Esophagus (tissue), 2 donors: Measurements from ENCODE around the gene PRTN3. TPM values are rescaled to one million over a fixed set of nuclear protein-coding genes. Genes with fewer than 3 reads are reported as not detected.
"Not testable (repeated sequence)": the region's sequence is repeated elsewhere in the genome, so short reads cannot be mapped to it uniquely, and the experiment has no call there.

Experiments used
- H3K27ac ChIP-seq, 2 donors: one replicate each; pipeline ENCODE4 v1.5.1; 2013; ENCODE audit warnings: low read depth in 2 of 2, mild to moderate bottlenecking in 2 of 2, inconsistent platforms in 1 of 2, low read length in 1 of 2, moderate library complexity in 1 of 2
- H3K27me3 ChIP-seq, 2 donors: one replicate each; pipeline ENCODE4 v1.6.1; 2013; ENCODE audit warnings: low read length in 2 of 2, control low read depth in 1 of 2, mild to moderate bottlenecking in 1 of 2; ENCODE audit not compliant: insufficient read depth in 2 of 2, control insufficient read depth in 1 of 2
- H3K36me3 ChIP-seq, 2 donors: one replicate each; pipeline ENCODE4 v1.6.1; 2013; ENCODE audit warnings: low read length in 1 of 2; ENCODE audit not compliant: control insufficient read depth in 2 of 2, insufficient read depth in 2 of 2
- H3K4me1 ChIP-seq, 2 donors: one replicate each; pipeline ENCODE4 v1.6.1; 2013; ENCODE audit warnings: low read length in 1 of 2; ENCODE audit not compliant: control insufficient read depth in 2 of 2, insufficient read depth in 2 of 2
- H3K4me3 ChIP-seq, 2 donors: one replicate each; pipeline ENCODE4 v1.5.1; 2013; ENCODE audit warnings: low read length in 2 of 2, mild to moderate bottlenecking in 2 of 2, low read depth in 1 of 2, moderate library complexity in 1 of 2
- H3K9me3 ChIP-seq, 2 donors: one replicate each; pipeline ENCODE4 v1.6.1; 2013; ENCODE audit warnings: mild to moderate bottlenecking in 2 of 2, low read depth in 1 of 2, low read length in 1 of 2, moderate library complexity in 1 of 2; ENCODE audit not compliant: control insufficient read depth in 2 of 2, insufficient read depth in 1 of 2
- WGBS, 2 donors: extraction: QIAGEN DNeasy Blood & Tissue Kit; methylation state at CpG; one replicate each; pipeline ENCODE4 v1.1.7; 2013; 5-methylcytosine and 5-hydroxymethylcytosine counted together
- polyA plus RNA-seq, 2 donors: library from polyadenylated mRNA; stranded (reverse); fragments of 200-250 nt; gene quantifications; one replicate each; pipeline ENCODE4 v1.2.3, GENCODE V29; 2013
- donor health status: healthy with polysubstance abuse.
- donor health status: Bipolar disorder and iron deficiency.

PRTN3 gene
- polyA plus RNA-seq, 2 donors = not detected

- Histone ChIP-seq H3K27me3 (peaks cover 0 to 13% of the 10 kb centered on the region in 2 donors), H3K9me3 (no peaks in the 10 kb centered on the region), H3K4me3 (no peak overlapping the region), H3K4me1 (peaks cover 0 to 11% of the 10 kb centered on the region in 2 donors), H3K36me3 (no peaks in the 10 kb centered on the region), H3K27ac (no peak overlapping the region)
- WGBS, 2 donors = 62 to 74% methylated on average over 34 to 37 of the region's 37 CpGs
These were observed 5.1 kb downstream of the PRTN3 start for GRCh38 chr19:845707-846521.

DNA sequence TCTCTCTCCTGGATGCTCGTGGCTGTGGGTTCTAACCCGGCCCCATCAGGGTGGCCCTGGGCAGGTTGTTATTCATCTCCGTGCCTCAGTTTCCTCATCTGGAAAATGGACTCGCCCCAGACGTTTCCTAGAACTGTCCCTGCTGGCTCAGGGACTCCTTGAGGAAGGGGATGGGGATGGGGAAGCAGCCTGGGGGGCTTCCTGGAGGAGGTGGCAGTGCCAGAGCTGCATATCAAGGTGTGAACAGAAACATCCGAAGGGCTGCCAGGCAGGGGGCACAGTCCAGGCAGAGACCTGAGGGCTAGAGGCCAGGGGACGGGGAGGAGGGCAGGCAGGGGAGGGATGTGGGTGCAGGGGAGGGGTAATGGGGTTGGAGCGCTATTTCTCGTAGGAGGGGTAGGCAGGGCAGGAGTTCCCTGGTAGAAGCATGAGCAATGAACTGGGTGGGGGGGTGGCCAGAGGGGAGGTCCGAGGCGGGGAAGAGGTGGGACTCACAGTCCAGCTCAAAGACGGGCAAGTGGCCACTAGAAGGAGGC, 7.7 kb downstream of the PRTN3 start:
- peaks cover 0 to 14% of the 10 kb centered on the region in 2 donors for H3K27me3 ChIP-seq
- peaks cover 0 to 11% of the 10 kb centered on the region in 2 donors for H3K4me1 ChIP-seq
- H3K4me3 ChIP-seq = no peak overlapping the region
- WGBS, 2 donors = 40 to 43% methylated on average over 12 of the region's 12 CpGs
- H3K9me3 ChIP-seq = no peaks in the 10 kb centered on the region
- H3K27ac ChIP-seq = no peak overlapping the region
- H3K36me3 ChIP-seq = no peaks in the 10 kb centered on the region

DNA sequence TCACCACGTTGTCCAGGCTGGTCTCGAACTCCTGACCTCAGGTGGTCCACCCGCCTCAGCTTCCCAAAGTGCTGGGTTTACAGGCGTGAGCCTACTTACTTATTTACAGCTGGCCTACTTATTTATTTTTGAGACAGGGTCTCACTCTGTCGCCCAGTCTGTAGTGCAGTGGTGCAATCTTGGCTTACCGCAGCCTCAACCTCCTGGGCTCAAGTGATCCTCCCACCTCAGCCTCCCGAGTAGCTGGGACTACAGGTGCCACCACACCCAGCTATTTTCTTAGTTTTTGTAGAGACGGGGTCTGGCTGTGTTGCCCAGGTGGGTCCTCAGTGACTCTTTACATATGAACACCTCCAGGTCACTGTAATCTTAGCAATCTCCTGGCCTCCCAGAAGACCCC, 8.4 kb downstream of the PRTN3 start:
- H3K27me3 ChIP-seq = peaks cover 0 to 10% of the 10 kb centered on the region in 2 donors
- H3K27ac ChIP-seq, H3K4me3 ChIP-seq, H3K9me3 ChIP-seq, H3K36me3 ChIP-seq, H3K4me1 ChIP-seq: not testable (repeated sequence)
- 76 to 87% methylated on average over 8 of the region's 8 CpGs for WGBS, 2 donors

DNA sequence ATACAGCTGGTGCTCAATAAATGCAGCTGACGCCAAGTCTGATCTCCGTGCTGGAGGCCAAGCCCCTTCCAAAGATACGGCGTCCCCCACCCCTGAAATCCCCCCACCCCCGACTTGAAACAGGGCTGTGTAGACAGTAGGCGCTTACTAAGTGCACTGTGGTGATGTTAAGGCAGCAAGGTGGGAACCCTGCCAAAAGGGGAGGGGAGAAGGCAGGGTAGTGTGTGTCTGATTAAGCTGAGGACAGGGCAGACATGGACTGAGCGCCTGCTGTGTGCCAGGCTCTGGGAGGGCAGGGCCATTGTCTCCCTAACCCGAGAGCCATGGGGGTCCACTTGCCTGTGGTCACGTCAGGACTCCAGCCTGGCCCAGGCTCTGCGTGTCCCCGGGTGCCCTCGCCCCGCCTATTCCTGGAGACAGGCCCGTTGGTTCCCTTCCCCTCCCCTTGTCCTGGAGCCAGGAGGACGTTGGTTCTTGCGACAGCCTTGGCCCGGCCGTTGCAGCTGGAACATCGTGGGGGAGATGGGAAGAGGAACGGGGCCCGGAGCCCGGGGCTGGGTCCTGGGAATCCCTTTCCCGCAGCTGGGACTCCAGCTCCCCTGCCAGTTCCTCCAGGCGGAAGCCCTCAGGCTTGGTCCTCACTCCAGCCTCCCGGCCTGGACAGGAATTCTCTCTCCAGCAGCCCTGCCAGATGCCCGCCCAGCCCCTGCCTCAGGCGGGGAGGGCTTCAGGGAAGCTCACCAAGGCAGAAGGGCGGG, 9.6 kb downstream of the PRTN3 start:
- peak overlapping the region; percentile 53 to 73 for H3K27ac ChIP-seq
- H3K36me3 ChIP-seq = no peaks in the 10 kb centered on the region
- H3K9me3 ChIP-seq = no peaks in the 10 kb centered on the region
- H3K4me1 ChIP-seq = peaks cover 0 to 6% of the 10 kb centered on the region in 2 donors
- H3K4me3 ChIP-seq = no peak overlapping the region
- H3K27me3 ChIP-seq = peaks cover 0 to 10% of the 10 kb centered on the region in 2 donors
- 17% methylated on average over 26 to 28 of the region's 28 CpGs for WGBS, 2 donors

GRCh38 chr19:850979-851335, 10.2 kb downstream of the PRTN3 start:
- Histone ChIP-seq H3K27me3 (peaks cover 0 to 10% of the 10 kb centered on the region in 2 donors), H3K4me1 (peaks cover 0 to 6% of the 10 kb centered on the region in 2 donors), H3K27ac (peak overlapping the region; percentile 53 to 73), H3K9me3 (no peaks in the 10 kb centered on the region), H3K4me3 (no peak overlapping the region), H3K36me3 (no peaks in the 10 kb centered on the region)
- 37 to 38% methylated on average over 13 of the region's 13 CpGs for WGBS, 2 donors

DNA sequence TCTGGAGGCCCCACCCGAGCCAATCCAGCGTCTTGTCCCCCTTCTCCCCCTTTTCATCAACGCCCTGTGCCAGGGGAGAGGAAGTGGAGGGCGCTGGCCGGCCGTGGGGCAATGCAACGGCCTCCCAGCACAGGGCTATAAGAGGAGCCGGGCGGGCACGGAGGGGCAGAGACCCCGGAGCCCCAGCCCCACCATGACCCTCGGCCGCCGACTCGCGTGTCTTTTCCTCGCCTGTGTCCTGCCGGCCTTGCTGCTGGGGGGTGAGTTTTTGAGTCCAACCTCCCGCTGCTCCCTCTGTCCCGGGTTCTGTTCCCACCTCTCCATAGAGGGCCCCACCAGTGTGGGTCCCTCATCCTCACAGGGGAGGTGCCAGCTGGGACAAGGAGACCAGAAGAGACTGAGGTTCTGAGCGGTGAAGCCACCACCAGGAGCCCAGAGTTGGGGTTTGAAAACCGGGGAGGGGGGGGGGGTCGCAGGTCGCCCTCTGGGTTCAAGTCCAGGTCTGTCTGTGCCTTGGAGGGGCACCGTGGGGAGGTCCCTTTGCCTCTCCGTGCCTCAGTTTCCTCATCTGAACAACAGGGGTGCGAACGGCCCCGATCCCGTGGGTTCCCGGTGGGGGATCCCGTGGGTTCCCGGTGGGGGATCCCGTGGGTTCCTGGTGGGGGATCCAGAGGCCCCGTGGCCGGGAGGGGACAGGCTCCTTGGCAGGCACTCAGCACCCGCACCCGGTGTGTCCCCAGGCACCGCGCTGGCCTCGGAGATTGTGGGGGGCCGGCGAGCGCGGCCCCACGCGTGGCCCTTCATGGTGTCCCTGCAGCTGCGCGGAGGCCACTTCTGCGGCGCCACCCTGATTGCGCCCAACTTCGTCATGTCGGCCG, 11.6 kb downstream of the PRTN3 start, which contains the start of gene ELANE:
TSS of gene ELANE (plus strand) at position 168 of the 878 bp plus-strand sequence. CDS start at position 194, 26 bp downstream.
- H3K4me3 ChIP-seq = no peak within 1 kb of the TSS
- no peaks in the 10 kb centered on the region for H3K36me3 ChIP-seq
- no peaks in the 10 kb centered on the region for H3K9me3 ChIP-seq
- H3K27me3 ChIP-seq = peaks cover 0 to 10% of the 10 kb centered on the region in 2 donors
- H3K27ac ChIP-seq = peak within 1 kb of the TSS; percentile 53 to 73
- WGBS, 2 donors = 58 to 62% methylated on average over 50 to 55 of the region's 55 CpGs
- peaks cover 0 to 6% of the 10 kb centered on the region in 2 donors for H3K4me1 ChIP-seq

- WGBS, 2 donors = 25 to 29% methylated on average over 56 to 67 of the region's 67 CpGs
- peaks cover 0 to 4% of the 10 kb centered on the region in 2 donors for H3K4me1 ChIP-seq
- no peak overlapping the region for H3K4me3 ChIP-seq
- H3K27me3 ChIP-seq = peaks cover 0 to 5% of the 10 kb centered on the region in 2 donors
- no peaks in the 10 kb centered on the region for H3K36me3 ChIP-seq
- no peak overlapping the region for H3K27ac ChIP-seq
- no peaks in the 10 kb centered on the region for H3K9me3 ChIP-seq
These were observed 12.3 kb downstream of the PRTN3 start for GRCh38 chr19:853014-853585.

DNA sequence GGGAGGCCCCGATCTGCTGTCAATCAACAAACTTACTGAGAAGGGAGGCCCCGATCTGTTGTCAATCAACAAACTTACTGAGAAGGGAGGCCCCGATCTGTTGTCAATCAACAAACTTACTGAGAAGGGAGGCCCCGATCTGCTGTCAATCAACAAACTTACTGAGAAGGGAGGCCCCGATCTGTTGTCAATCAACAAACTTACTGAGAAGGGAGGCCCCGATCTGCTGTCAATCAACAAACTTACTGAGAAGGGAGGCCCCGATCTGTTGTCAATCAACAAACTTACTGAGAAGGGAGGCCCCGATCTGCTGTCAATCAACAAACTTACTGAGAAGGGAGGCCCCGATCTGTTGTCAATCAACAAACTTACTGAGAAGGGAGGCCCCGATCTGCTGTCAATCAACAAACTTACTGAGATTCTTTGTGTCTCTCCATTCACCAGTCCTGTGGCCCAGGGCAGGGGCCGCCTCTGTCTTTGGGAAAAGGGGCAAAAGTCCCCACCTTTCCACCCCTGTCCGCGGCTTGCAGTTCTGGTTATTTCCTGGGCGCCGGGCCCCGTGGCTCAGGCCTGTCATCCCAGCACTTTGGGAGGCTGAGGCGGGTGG, 12.9 kb downstream of the PRTN3 start:
- H3K4me3 ChIP-seq, H3K27me3 ChIP-seq, H3K27ac ChIP-seq, H3K36me3 ChIP-seq, H3K9me3 ChIP-seq, H3K4me1 ChIP-seq: not testable (repeated sequence)
- WGBS, 2 donors = 70 to 78% methylated on average over 10 to 13 of the region's 17 CpGs
